Measurements from ENCODE around the gene CACYBP.

Gene CACYBP

GRCh38 chr1:174963529-174964125 is 36.1 kb upstream of the CACYBP start:
- H2AFZ ChIP-seq (ENCODE audit: low read length) = no peak overlapping the region
- no peaks in the 10 kb centered on the region for H3K9me3 ChIP-seq (replicated peaks; ENCODE audit: insufficient read depth, low read length)
- H3F3A ChIP-seq (ENCODE audit: insufficient read depth, low read length) = peaks cover 48% of the 10 kb centered on the region
- H3K27me3 ChIP-seq (replicated peaks; ENCODE audit: insufficient read depth, low read length) = no peaks in the 10 kb centered on the region
- TF ChIP-seq CTCF (IDR thresholded peaks at IDR 0.05; ENCODE audit: low read length) = no peak
- TF ChIP-seq EZH2phosphoT487 (IDR thresholded peaks at IDR 0.05; ENCODE audit: low read length) = no peak
- TF ChIP-seq EZH2 (optimal IDR thresholded peaks at IDR 0.05; ENCODE audit: low read depth, low read length) = no peak
- H3K4me3 ChIP-seq (ENCODE audit: low read length) = 0 out of 2 replicates have a peak overlapping the region, but pooled peaks have one; percentile 7
- DNase-seq = peak; percentile 91
- H3K36me3 ChIP-seq (replicated peaks; ENCODE audit: insufficient read depth, low read length) = no peaks in the 10 kb centered on the region
- peaks cover 58% of the 10 kb centered on the region for H3K4me1 ChIP-seq (ENCODE audit: low read length)
- H3K4me2 ChIP-seq (ENCODE audit: low read depth, low read length) = peak overlapping the region; percentile 33; the same call in 1 of the 2 replicates
- H3K9ac ChIP-seq (ENCODE audit: low read length) = no peak overlapping the region
- no peaks in the 10 kb centered on the region for H3K79me2 ChIP-seq (ENCODE audit: low read length)
- no peaks in the 10 kb centered on the region for H4K20me1 ChIP-seq (ENCODE audit: insufficient read depth, low read length)
- H3K27ac ChIP-seq (ENCODE audit: low read length) = peak overlapping the region; percentile 51; the same call in 1 of the 2 replicates
- no peaks in the 10 kb centered on the region for H3K9me2 ChIP-seq (replicated peaks; ENCODE audit: insufficient read depth, low read length)

- Histone ChIP-seq H3K9ac (ENCODE audit: low read length) (no peak overlapping the region), H3K4me2 (ENCODE audit: low read depth, low read length) (peak overlapping the region; percentile 33; the same call in 1 of the 2 replicates), H3K36me3 (replicated peaks; ENCODE audit: insufficient read depth, low read length) (no peaks in the 10 kb centered on the region), H4K20me1 (ENCODE audit: insufficient read depth, low read length) (no peaks in the 10 kb centered on the region), H3K4me1 (ENCODE audit: low read length) (peaks cover 62% of the 10 kb centered on the region), H2AFZ (ENCODE audit: low read length) (no peak overlapping the region), H3F3A (ENCODE audit: insufficient read depth, low read length) (peaks cover 56% of the 10 kb centered on the region), H3K27me3 (replicated peaks; ENCODE audit: insufficient read depth, low read length) (no peaks in the 10 kb centered on the region), H3K9me2 (replicated peaks; ENCODE audit: insufficient read depth, low read length) (no peaks in the 10 kb centered on the region), H3K9me3 (replicated peaks; ENCODE audit: insufficient read depth, low read length) (no peaks in the 10 kb centered on the region), H3K79me2 (ENCODE audit: low read length) (no peaks in the 10 kb centered on the region), H3K4me3 (ENCODE audit: low read length) (no peak overlapping the region), H3K27ac (ENCODE audit: low read length) (peak overlapping the region; percentile 51; the same call in 1 of the 2 replicates)
- TF ChIP-seq EZH2phosphoT487 (IDR thresholded peaks at IDR 0.05; ENCODE audit: low read length) (no peak), EZH2 (optimal IDR thresholded peaks at IDR 0.05; ENCODE audit: low read depth, low read length) (no peak), CTCF (IDR thresholded peaks at IDR 0.05; ENCODE audit: low read length) (no peak)
- peak; percentile 34 for DNase-seq
Measured at GRCh38 chr1:174964261-174964971, 35.3 kb upstream of the CACYBP start.

- peak overlapping the region; percentile 4; the same call in 1 of the 2 replicates for H2AFZ ChIP-seq (ENCODE audit: low read length)
- H3K79me2 ChIP-seq (ENCODE audit: low read length) = no peaks in the 10 kb centered on the region
- H3K4me3 ChIP-seq (ENCODE audit: low read length) = no peak overlapping the region
- H3K9ac ChIP-seq (ENCODE audit: low read length) = 0 out of 2 replicates have a peak overlapping the region, but pooled peaks have one; percentile 1
- peaks cover 68% of the 10 kb centered on the region for H3K4me1 ChIP-seq (ENCODE audit: low read length)
- peaks cover 61% of the 10 kb centered on the region for H3F3A ChIP-seq (ENCODE audit: insufficient read depth, low read length)
- no peaks in the 10 kb centered on the region for H4K20me1 ChIP-seq (ENCODE audit: insufficient read depth, low read length)
- no peaks in the 10 kb centered on the region for H3K36me3 ChIP-seq (replicated peaks; ENCODE audit: insufficient read depth, low read length)
- TF ChIP-seq EZH2phosphoT487 (IDR thresholded peaks at IDR 0.05; ENCODE audit: low read length) (no peak), CTCF (IDR thresholded peaks at IDR 0.05; ENCODE audit: low read length) (peak; percentile 11; the same call in 1 of the 2 replicates)
- H3K9me2 ChIP-seq (replicated peaks; ENCODE audit: insufficient read depth, low read length) = no peaks in the 10 kb centered on the region
- peak overlapping the region; percentile 51; the same call in 1 of the 2 replicates for H3K27ac ChIP-seq (ENCODE audit: low read length)
- H3K9me3 ChIP-seq (replicated peaks; ENCODE audit: insufficient read depth, low read length) = no peaks in the 10 kb centered on the region
- H3K27me3 ChIP-seq (replicated peaks; ENCODE audit: insufficient read depth, low read length) = no peaks in the 10 kb centered on the region
- peak overlapping the region; percentile 19; the same call in 1 of the 2 replicates for H3K4me2 ChIP-seq (ENCODE audit: low read depth, low read length)
- peak; percentile 66 for DNase-seq
Measured at GRCh38 chr1:174964972-174965361, 34.8 kb upstream of the CACYBP start.
